Mammary epithelial cell (primary cell): ENCODE results near the gene METTL4.

Experiments used
- EZH2 ChIP-seq: IDR thresholded peaks from 2 replicates; pipeline ENCODE4 v1.6.1; 2012; ENCODE audit warnings: low read length, inconsistent platforms, borderline replicate concordance
- TF ChIP-seq, protein P1 (sequence below), 2 donors: IDR thresholded peaks in 1 of 2; conservative IDR thresholded peaks in 1 of 2; 2 replicates each; pipeline ENCODE4 v1.5.1; 2011 to 2012; ENCODE audit warnings: inconsistent platforms in 2 of 2, low read length in 2 of 2, mild to moderate bottlenecking in 2 of 2, control low read depth in 1 of 2, low read depth in 1 of 2; ENCODE audit not compliant: insufficient read depth in 1 of 2; ENCODE audit errors: extremely low read depth in 1 of 2

DNA sequence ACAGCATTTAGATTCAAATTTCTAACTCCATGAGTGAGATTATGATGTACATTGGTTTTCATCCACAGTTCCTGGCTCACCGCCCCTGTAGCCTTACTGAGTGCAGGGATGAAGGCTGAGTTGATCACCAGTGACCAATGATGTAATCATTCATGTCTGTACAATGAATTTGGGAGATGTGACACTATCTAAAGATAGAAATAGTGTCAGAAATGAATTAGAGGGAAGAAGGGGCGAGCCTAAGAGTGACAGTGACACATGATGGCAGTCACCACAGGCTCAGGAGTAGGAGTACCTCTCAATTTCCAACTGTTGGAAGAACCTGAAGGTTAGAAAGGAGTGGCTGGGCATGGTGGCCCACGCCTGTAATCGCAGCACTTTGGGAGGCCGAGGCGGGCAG lies 3.2 kb downstream of the METTL4 start:
- TF ChIP-seq, protein P1, sequence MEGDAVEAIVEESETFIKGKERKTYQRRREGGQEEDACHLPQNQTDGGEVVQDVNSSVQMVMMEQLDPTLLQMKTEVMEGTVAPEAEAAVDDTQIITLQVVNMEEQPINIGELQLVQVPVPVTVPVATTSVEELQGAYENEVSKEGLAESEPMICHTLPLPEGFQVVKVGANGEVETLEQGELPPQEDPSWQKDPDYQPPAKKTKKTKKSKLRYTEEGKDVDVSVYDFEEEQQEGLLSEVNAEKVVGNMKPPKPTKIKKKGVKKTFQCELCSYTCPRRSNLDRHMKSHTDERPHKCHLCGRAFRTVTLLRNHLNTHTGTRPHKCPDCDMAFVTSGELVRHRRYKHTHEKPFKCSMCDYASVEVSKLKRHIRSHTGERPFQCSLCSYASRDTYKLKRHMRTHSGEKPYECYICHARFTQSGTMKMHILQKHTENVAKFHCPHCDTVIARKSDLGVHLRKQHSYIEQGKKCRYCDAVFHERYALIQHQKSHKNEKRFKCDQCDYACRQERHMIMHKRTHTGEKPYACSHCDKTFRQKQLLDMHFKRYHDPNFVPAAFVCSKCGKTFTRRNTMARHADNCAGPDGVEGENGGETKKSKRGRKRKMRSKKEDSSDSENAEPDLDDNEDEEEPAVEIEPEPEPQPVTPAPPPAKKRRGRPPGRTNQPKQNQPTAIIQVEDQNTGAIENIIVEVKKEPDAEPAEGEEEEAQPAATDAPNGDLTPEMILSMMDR (conservative IDR thresholded peaks at IDR 0.05 in 1 of 2, IDR thresholded peaks at IDR 0.05 in 1 of 2; ENCODE audit: extremely low read depth in 1 of 2, insufficient read depth in 1 of 2, low read depth in 1 of 2, low read length in 2 of 2) = no peak
- TF ChIP-seq EZH2 = no peak
